ENCODE results near the gene HSBP1. TPM values are rescaled to one million over a fixed set of nuclear protein-coding genes. Genes with fewer than 3 reads are reported as not detected.

The HSBP1 gene
- total and polyA plus RNA-seq, 2 of the 4 experiments (the other 2 are of a cell fraction) = 8.8 to 65.2 TPM

- POLR2A ChIA-PET (ENCODE audit: unreplicated experiment) = interaction anchor here (0.6 kb wide), 1 partner anchor 378 kb away, joined by 3 read pairs; no protein-coding TSS in a partner anchor
- TF ChIP-seq ELK1 (IDR thresholded peaks at IDR 0.05; ENCODE audit: borderline replicate concordance, low read depth, low read length) (no peak), RFX5 (IDR thresholded peaks at IDR 0.05; ENCODE audit: low read depth, low read length) (no peak), CEBPB (IDR thresholded peaks at IDR 0.05; ENCODE audit: low read depth, low read length) (no peak), POLR2A (IDR thresholded peaks at IDR 0.05; ENCODE audit: low read depth, low read length) (no peak), SMC3 (IDR thresholded peaks at IDR 0.05; ENCODE audit: low read depth, low read length) (no peak), MAZ (IDR thresholded peaks at IDR 0.05; ENCODE audit: borderline replicate concordance, low read depth, low read length) (no peak), MXI1 (IDR thresholded peaks at IDR 0.05; ENCODE audit: borderline replicate concordance, low read depth, low read length) (no peak), CTCF (conservative IDR thresholded peaks at IDR 0.05; ENCODE audit: low read depth, low read length) (no peak), USF2 (IDR thresholded peaks at IDR 0.05; ENCODE audit: low read depth, low read length) (no peak), FOS (IDR thresholded peaks at IDR 0.05; ENCODE audit: low read depth, low read length) (no peak), RCOR1 (IDR thresholded peaks at IDR 0.05; ENCODE audit: insufficient replicate concordance, low read length) (no peak), MAFK (IDR thresholded peaks at IDR 0.05; ENCODE audit: low read depth, low read length) (no peak), BHLHE40 (IDR thresholded peaks at IDR 0.05; ENCODE audit: low read depth, low read length) (no peak), NFE2L2 (IDR thresholded peaks at IDR 0.05; ENCODE audit: low read depth, low read length) (no peak), RAD21 (IDR thresholded peaks at IDR 0.05; ENCODE audit: low read length) (no peak), CHD1 (IDR thresholded peaks at IDR 0.05; ENCODE audit: low read depth, low read length) (no peak)
- no peak overlapping the region for H3K27ac ChIP-seq (ENCODE audit: insufficient read depth, low read length)
Observed at GRCh38 chr16:83856792-83857191, 49.0 kb downstream of the HSBP1 start.

More at GRCh38 chr16:83856792-83857191, 49.0 kb downstream of the HSBP1 start:
- 67% methylated on average over 1 of the region's 4 CpGs; no CpG with 5 or more reads in 1 of the 2 experiments for WGBS, 2 experiments (ENCODE audit: extremely low coverage in 2 of 2, insufficient read length in 1 of 2)
- H4K91ac ChIP-seq (ENCODE audit: insufficient read depth, low read depth, low read length) = no peak overlapping the region
- H3K4ac ChIP-seq (ENCODE audit: low read depth, low read length) = no peak overlapping the region
- H2BK15ac ChIP-seq (ENCODE audit: low read depth, low read length) = no peak overlapping the region
- no TSS peak for BruUV-seq (replicated peaks)
- ATAC-seq (ENCODE audit: low read depth) (no peak), DNase-seq (no peak)
- intact Hi-C loops (cut with micrococcal nuclease) = no loop called here
- H3K27me3 ChIP-seq (ENCODE audit: control insufficient read depth, insufficient read depth, low read length) = peaks cover 25% of the 10 kb centered on the region
- H3K56ac ChIP-seq (ENCODE audit: extremely low read depth, insufficient read depth, low read length) = no peak overlapping the region
- H3K23ac ChIP-seq (ENCODE audit: low read depth, low read length) = no peak overlapping the region
- no peak overlapping the region for H2BK20ac ChIP-seq (ENCODE audit: low read depth, low read length)
- CTCF ChIA-PET = no interaction called here
- H2AK9ac ChIP-seq (replicated peaks; ENCODE audit: low read depth, low read length, poor library complexity) = no peak overlapping the region
- no peak overlapping the region for H3K9ac ChIP-seq (ENCODE audit: low read depth, low read length)
- no peak overlapping the region for H2AK5ac ChIP-seq (ENCODE audit: low read depth, low read length)
- H3K79me1 ChIP-seq (ENCODE audit: low read depth in 1 of 2, low read length in 2 of 2) = no peaks in the 10 kb centered on the region
- no peaks in the 10 kb centered on the region; the same call in 1 of the 2 replicates for H3K9me3 ChIP-seq (ENCODE audit: control insufficient read depth, insufficient read depth, low read length)
- dilution Hi-C loops (cut with HindIII; ENCODE audit: low sequenced_read_pairs, unreplicated experiment) = no loop called here
- H4K5ac ChIP-seq (ENCODE audit: low read depth, low read length) = no peak overlapping the region
- H3K4me3 ChIP-seq (ENCODE audit: insufficient read depth, low read depth, low read length) = no peak overlapping the region
- H2BK5ac ChIP-seq (ENCODE audit: low read depth, low read length, poor library complexity, severe bottlenecking) = no peak overlapping the region
- H2BK120ac ChIP-seq (ENCODE audit: low read depth, low read length) = no peak overlapping the region
- in situ Hi-C loops (cut with MboI; ENCODE audit: low sequenced_read_pairs) = loop anchor here (25.0 kb wide), 1 partner anchor 1594 kb away; no protein-coding TSS in a partner anchor
- H3K14ac ChIP-seq (replicated peaks; ENCODE audit: low read depth, low read length) = no peak overlapping the region
- H3K18ac ChIP-seq (ENCODE audit: low read depth, low read length) = no peak overlapping the region
- no peaks in the 10 kb centered on the region for H3K36me3 ChIP-seq (ENCODE audit: control insufficient read depth, insufficient read depth, low read length)
- H3K4me2 ChIP-seq (ENCODE audit: low read depth, low read length) = no peak overlapping the region
- H4K20me1 ChIP-seq (ENCODE audit: insufficient read depth, low read length) = no peaks in the 10 kb centered on the region
- no peaks in the 10 kb centered on the region for H3K4me1 ChIP-seq (ENCODE audit: control insufficient read depth, insufficient read depth, low read length)
- no peak overlapping the region for H2AFZ ChIP-seq (replicated peaks; ENCODE audit: low read length, poor library complexity)
- no peaks in the 10 kb centered on the region for H3K9me1 ChIP-seq (ENCODE audit: insufficient read depth, low read length)
- no peak overlapping the region for H4K8ac ChIP-seq (ENCODE audit: low read depth in 2 of 2, low read length in 2 of 2)
